Body of pancreas (tissue), 4 donors: Measurements from ENCODE around the gene PIGBOS1. TPM values are rescaled to one million over a fixed set of nuclear protein-coding genes. Genes with fewer than 3 reads are reported as not detected.
"Not testable (repeated sequence)": the region's sequence is repeated elsewhere in the genome, so short reads cannot be mapped to it uniquely, and the experiment has no call there.

Source experiments
- ATAC-seq: fragments of 150-250 bp; one replicate; pipeline ENCODE4 v1.9.1; 2016
- DNase-seq, 4 donors: peaks; one replicate each; pipeline ENCODE4 v3.0.0-alpha.2; 2019
- H3K27ac ChIP-seq, 4 donors: fragments of 200-600 bp; sonication (generic); 1 replicate in 3 of 4; 2 replicates in 1 of 4; pipeline versions ENCODE4 v1.5.1 to v1.6.1; 2016 to 2019; ENCODE audit warnings: mild to moderate bottlenecking in 1 of 4, mixed read lengths in 1 of 4, moderate library complexity in 1 of 4
- H3K27me3 ChIP-seq, 2 donors: fragments of 200-600 bp; sonication (generic); one replicate each; pipeline ENCODE4 v1.6.0; 2016; ENCODE audit warnings: mild to moderate bottlenecking in 1 of 2
- H3K36me3 ChIP-seq, 2 donors: fragments of 200-600 bp; sonication (generic); replicated peaks in 1 of 2; 2 replicates each; pipeline ENCODE4 v1.5.1; 2016; ENCODE audit warnings: low read depth in 2 of 2; ENCODE audit not compliant: insufficient read depth in 1 of 2
- H3K4me1 ChIP-seq: fragments of 200-600 bp; sonication (generic); one replicate; pipeline ENCODE4 v1.6.0; 2016
- H3K4me3 ChIP-seq, 2 donors: fragments of 200-600 bp; sonication (generic); 1 replicate in 1 of 2; 2 replicates in 1 of 2; pipeline ENCODE4 v1.5.1; 2016 to 2019
- H3K9me3 ChIP-seq, 3 donors: fragments of 200-600 bp; sonication (generic); 1 replicate in 2 of 3; 2 replicates in 1 of 3; pipeline ENCODE4 v1.5.1; 2016
- POLR2A ChIP-seq, 3 donors: fragments of 450-650 bp; IDR thresholded peaks; one replicate each; pipeline ENCODE4 v1.6.1; 2016; ENCODE audit warnings: antibody characterized with exemption in 3 of 3, mild to moderate bottlenecking in 2 of 3
- WGBS, 2 donors: methylation state at CpG; one replicate each; pipeline ENCODE4 v1.1.5; 2017; 5-methylcytosine and 5-hydroxymethylcytosine counted together
- intact Hi-C: fragments of 100-400 bp; cut with DNase I; formaldehyde crosslinking; loops from one replicate; pipeline ENCODE4 v1.15.1; 2023
- total RNA-seq, 2 donors: library from RNA; depleted of rRNA; stranded (reverse); fragments of >200 nt; gene quantifications; one replicate each; pipeline ENCODE4 v1.1.0, GENCODE V29; 2016
- TF ChIP-seq, protein P1 (sequence below), 7 experiments: fragments of 450-650 bp in 4 of 7; fragments of 200-600 bp in 3 of 7; sonication (generic) in 3 of 7; IDR thresholded peaks; one replicate each; pipeline ENCODE4 v1.5.1; 2016 to 2019; ENCODE audit warnings: antibody characterized with exemption in 7 of 7

PIGBOS1 gene
- total RNA-seq, 2 donors from 2014 or later = 11.2 to 16.1 TPM

DNA sequence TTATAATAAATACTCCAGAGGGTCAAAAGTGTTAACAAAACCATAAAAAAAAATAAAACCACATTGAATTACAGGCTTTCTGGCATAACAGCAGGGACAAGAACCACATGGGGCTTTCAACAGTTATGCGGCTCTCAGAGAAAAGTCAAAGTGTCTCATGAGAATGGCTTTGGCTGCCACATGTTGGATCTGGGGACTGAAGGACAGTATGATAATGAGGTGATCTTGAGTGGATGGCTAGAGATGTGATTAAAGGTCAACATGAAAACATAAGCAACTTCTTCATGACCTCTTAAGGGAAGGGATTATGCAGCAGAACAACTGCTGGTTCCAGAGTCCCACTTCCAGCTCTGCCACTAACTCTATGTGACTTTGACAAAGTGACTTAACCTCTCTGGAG lies 34.5 kb downstream of the PIGBOS1 start:
- ATAC-seq = no peak
- Histone ChIP-seq H3K27ac (peak overlapping the region in 3 of 4 donors; percentile 59 to 70 (median 70)), H3K36me3 (no peaks in the 10 kb centered on the region), H3K4me3 (no peak overlapping the region), H3K27me3 (no peaks in the 10 kb centered on the region), H3K4me1 (peaks cover 49% of the 10 kb centered on the region), H3K9me3 (no peaks in the 10 kb centered on the region)
- intact Hi-C loops = no loop called here
- 50 to 57% methylated on average over 1 of the region's 1 CpG for WGBS, 2 donors
- TF ChIP-seq, protein P1, sequence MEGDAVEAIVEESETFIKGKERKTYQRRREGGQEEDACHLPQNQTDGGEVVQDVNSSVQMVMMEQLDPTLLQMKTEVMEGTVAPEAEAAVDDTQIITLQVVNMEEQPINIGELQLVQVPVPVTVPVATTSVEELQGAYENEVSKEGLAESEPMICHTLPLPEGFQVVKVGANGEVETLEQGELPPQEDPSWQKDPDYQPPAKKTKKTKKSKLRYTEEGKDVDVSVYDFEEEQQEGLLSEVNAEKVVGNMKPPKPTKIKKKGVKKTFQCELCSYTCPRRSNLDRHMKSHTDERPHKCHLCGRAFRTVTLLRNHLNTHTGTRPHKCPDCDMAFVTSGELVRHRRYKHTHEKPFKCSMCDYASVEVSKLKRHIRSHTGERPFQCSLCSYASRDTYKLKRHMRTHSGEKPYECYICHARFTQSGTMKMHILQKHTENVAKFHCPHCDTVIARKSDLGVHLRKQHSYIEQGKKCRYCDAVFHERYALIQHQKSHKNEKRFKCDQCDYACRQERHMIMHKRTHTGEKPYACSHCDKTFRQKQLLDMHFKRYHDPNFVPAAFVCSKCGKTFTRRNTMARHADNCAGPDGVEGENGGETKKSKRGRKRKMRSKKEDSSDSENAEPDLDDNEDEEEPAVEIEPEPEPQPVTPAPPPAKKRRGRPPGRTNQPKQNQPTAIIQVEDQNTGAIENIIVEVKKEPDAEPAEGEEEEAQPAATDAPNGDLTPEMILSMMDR (IDR thresholded peaks at IDR 0.05) = no peak
- no peak for TF ChIP-seq POLR2A (IDR thresholded peaks at IDR 0.05)
- no peak for DNase-seq

DNA sequence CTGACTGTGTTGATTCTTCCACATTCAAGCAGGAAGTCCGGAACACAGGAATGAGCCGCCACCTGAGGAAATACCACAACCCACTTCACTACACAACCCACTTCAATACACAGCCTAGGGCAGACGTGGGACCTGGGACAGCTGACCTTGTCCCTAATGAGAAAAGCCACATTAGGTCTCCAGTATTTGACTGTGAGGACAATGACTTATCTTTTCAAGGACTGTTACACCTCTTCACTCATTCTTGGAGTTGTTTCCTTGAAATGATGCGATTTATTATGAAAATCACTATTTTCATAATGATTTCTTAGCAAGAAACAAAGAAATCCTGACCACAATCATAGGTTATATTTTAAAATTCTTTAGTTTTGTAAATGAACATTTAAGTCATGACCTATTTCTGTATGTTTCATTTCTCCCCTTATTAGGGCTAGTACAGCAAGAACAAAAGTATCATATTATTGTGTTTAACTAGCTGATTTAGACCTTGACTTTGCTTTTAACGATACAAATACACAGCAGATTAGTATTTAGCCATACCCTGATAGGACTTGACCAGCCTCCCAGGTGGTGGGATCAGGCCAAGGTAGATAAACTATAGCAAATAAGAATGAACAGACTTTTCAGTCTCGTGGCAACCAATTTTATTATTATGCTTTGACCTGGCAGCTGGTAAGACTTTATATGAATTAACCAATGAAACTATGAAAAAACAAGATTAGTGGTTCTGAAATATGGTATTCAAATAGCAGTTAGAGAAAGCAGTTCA lies 35.4 kb downstream of the PIGBOS1 start:
- ATAC-seq = peak; percentile 82
- Histone ChIP-seq H3K27me3 (no peaks in the 10 kb centered on the region), H3K4me3 (no peak overlapping the region), H3K4me1 (peaks cover 52% of the 10 kb centered on the region), H3K9me3 (no peaks in the 10 kb centered on the region), H3K27ac (peak overlapping the region; percentile 59 to 70 (median 70)), H3K36me3 (no peaks in the 10 kb centered on the region)
- TF ChIP-seq, protein P1 (IDR thresholded peaks at IDR 0.05) = no peak
- no peak for TF ChIP-seq POLR2A (IDR thresholded peaks at IDR 0.05)
- intact Hi-C loops = no loop called here
- WGBS, 2 donors = 23 to 30% methylated on average over 6 of the region's 6 CpGs
- peak; percentile 46 to 71 (median 62) for DNase-seq

DNA sequence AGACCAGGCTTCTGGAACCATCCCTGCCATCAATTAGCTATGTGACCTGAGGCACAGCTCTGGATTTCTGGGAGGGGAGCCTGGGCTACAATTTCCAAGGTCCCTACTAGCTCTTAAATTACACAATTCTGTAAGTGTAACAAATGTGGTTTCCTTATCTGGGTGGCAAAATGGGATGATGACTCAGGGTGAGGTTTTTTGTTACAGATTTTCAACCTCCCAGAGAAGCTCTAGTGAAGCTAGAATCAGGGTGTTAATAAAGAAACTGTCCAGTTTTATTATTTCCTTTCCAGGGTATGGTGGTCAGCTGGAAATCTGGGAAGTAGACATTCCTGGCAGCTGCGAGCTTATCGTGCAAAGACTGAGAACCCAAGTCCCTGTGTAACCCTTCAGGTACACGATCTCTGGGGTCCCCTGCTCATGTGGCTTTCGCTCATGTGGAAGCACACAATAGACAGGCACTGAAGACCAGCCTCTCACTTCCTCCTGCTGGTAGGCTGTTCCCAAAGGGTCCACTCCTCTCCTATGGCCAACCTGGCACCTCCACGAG lies 36.6 kb downstream of the PIGBOS1 start:
- DNase-seq (peak; percentile 18 to 51 (median 23)), ATAC-seq (peak; percentile 30)
- no peaks in the 10 kb centered on the region for H3K9me3 ChIP-seq
- TF ChIP-seq, protein P1 (IDR thresholded peaks at IDR 0.05) = no peak
- no peak for TF ChIP-seq POLR2A (IDR thresholded peaks at IDR 0.05)
- no peaks in the 10 kb centered on the region for H3K36me3 ChIP-seq
- H3K27ac ChIP-seq = peak overlapping the region in 3 of 4 donors; percentile 59 to 70 (median 70)
- H3K27me3 ChIP-seq = no peaks in the 10 kb centered on the region
- H3K4me3 ChIP-seq = no peak overlapping the region
- H3K4me1 ChIP-seq = peaks cover 46% of the 10 kb centered on the region
- intact Hi-C loops = no loop called here
- 40 to 41% methylated on average over 3 to 5 of the region's 5 CpGs for WGBS, 2 donors

DNA sequence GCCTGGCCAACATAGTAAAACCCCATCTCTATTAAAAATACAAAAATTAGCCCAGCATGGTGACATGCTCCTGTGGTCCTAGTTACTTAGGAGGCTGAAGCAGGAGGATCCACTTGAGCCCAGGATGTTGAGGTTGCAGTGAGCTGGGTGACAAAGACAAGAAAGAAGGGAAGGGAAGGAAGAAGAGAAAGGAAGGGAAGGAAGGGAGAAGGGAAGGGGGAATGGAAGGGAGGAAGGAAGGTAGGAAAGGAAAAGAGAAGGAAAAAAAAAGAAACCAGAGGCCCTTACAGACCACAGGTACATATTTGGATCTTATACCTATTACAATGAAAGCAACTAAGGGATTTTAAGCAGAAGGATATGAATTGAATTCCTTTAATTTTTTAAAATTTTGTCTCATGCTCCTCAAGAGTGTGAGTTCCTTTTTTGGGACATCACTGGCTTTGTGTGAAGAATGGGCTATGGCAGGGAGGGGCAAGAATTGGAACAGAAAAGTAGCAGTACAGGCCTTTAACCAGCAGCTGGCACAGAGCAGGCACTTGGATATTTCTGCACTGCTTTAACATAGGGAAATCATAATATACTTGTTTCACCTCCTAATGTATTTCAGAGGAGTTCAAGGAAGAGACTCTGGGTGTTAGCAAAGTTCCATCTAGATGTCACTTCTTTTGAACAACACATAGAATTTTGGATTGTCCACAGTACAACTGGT lies 37.2 kb downstream of the PIGBOS1 start:
- H3K9me3 ChIP-seq = no peaks in the 10 kb centered on the region
- H3K4me3 ChIP-seq = no peak overlapping the region
- DNase-seq (no peak), ATAC-seq (no peak)
- no peaks in the 10 kb centered on the region for H3K36me3 ChIP-seq
- H3K27ac ChIP-seq = peak overlapping the region in 3 of 4 donors; percentile 59 to 70 (median 70)
- H3K27me3 ChIP-seq = no peaks in the 10 kb centered on the region
- TF ChIP-seq, protein P1 (IDR thresholded peaks at IDR 0.05) = no peak
- no peak for TF ChIP-seq POLR2A (IDR thresholded peaks at IDR 0.05)
- intact Hi-C loops = no loop called here
- H3K4me1 ChIP-seq = peaks cover 46% of the 10 kb centered on the region

DNA sequence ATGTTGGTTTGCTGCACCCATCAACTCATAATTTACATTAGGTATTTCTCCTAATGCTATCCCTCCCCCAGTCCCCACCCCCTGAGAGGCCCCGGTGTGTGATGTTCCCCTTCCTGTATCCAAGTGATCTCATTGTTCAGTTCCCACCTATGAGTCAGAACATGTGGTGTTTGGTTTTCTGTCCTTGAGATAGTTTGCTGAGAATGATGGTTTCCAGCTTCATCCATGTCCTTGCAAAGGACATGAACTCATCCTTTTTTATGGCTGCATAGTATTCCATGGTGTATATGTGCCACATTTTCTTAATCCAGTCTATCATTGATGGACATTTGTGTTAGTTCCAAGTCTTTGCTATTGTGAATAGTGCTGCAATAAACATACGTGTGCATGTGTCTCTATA lies 38.3 kb downstream of the PIGBOS1 start:
- ATAC-seq, H3K27ac ChIP-seq, H3K9me3 ChIP-seq, DNase-seq, H3K27me3 ChIP-seq, intact Hi-C loops, H3K4me3 ChIP-seq, H3K36me3 ChIP-seq: not testable (repeated sequence)
- peaks cover 46% of the 10 kb centered on the region for H3K4me1 ChIP-seq
- 80 to 85% methylated on average over 2 of the region's 2 CpGs for WGBS, 2 donors
